Stimulated activated naive B cell treated with anti-CD40 and anti-IgM and Interleukin-4, amounts not matched to agents 10 μg/mL and 1 μg/mL and 100 μg/mL, for 72 hours (primary cell): Measurements from ENCODE around the gene TTLL13.
"Not testable (repeated sequence)": the region's sequence is repeated elsewhere in the genome, so short reads cannot be mapped to it uniquely, and the experiment has no call there.

Experiments used
- ATAC-seq, 2 donors: fragments of 150-1000 bp; cut with Tn5 transposase; replicated peaks; 2 replicates each; pipeline ENCODE4 v1.10.0; 2021; ENCODE audit warnings: moderate library complexity in 1 of 2
- DNase-seq: peaks from one replicate; pipeline ENCODE4 v3.0.0; 2021
- H3K27ac Mint-ChIP-seq: one replicate; pipeline ENCODE4 v1.8.0; 2022; ENCODE audit warnings: mild to moderate bottlenecking, mixed read lengths
- H3K27me3 Mint-ChIP-seq, 2 donors: one replicate each; pipeline ENCODE4 v1.8.0; 2022; ENCODE audit warnings: mixed read lengths in 2 of 2
- H3K36me3 Mint-ChIP-seq, 2 donors: one replicate each; pipeline ENCODE4 v1.8.0; 2022; ENCODE audit warnings: mixed read lengths in 2 of 2, mild to moderate bottlenecking in 1 of 2
- H3K4me1 Mint-ChIP-seq, 2 donors: one replicate each; pipeline ENCODE4 v1.8.0; 2022; ENCODE audit warnings: mixed read lengths in 2 of 2, mild to moderate bottlenecking in 1 of 2
- H3K4me3 Mint-ChIP-seq, 2 donors: one replicate each; pipeline ENCODE4 v1.8.0; 2022; ENCODE audit warnings: mild to moderate bottlenecking in 2 of 2, mixed read lengths in 2 of 2, moderate library complexity in 1 of 2
- H3K9me3 Mint-ChIP-seq, 2 donors: one replicate each; pipeline ENCODE4 v1.8.0; 2022; ENCODE audit warnings: mixed read lengths in 2 of 2, mild to moderate bottlenecking in 1 of 2

Gene TTLL13

DNA sequence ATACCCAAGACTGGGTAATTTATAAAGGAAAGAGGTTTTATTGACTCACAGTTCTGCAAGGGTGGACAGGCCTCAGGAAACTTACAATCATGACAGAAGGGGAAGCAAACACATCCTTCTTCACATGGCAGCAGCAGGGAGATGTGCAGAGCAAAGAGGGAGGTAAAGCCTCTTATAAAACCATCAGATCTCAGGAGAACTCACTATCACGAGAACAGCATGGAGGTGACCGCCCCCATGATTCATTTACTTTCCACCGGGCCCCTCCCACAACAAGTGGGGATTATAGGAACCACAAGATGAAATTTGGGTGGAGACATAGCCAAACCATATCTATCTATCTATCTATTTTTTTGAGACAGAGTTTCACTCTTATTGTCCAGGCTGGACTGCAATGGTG lies 10.0 kb upstream of the TTLL13 start:
- no peak overlapping the region for H3K4me3 Mint-ChIP-seq
- DNase-seq, result no peak
- H3K4me1 Mint-ChIP-seq, result peaks cover 12 to 14% of the 10 kb centered on the region in 2 donors
- no peak for ATAC-seq
- H3K9me3 Mint-ChIP-seq, result no peaks in the 10 kb centered on the region
- H3K27me3 Mint-ChIP-seq, result no peaks in the 10 kb centered on the region
- H3K36me3 Mint-ChIP-seq, result peaks cover 24 to 30% of the 10 kb centered on the region in 2 donors
- no peak overlapping the region for H3K27ac Mint-ChIP-seq

DNA sequence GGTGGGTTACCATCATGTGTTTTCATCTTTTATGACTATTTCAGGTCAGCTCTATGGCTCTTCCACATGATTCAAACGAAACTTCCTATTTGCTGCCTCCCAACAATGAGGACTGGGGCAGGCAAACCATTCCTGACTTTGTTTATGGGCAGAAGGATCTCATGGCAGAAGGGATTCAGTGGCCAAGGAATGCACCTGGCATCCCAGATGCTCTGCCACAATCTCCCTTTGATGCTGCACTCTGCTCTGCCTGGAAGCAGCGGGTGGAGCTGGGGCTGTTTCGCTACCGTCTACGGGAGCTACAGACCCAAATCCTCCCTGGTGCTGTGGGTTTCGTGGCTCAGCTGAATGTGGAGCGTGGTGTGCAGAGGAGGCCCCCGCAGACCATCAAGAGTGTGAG lies 8.5 kb upstream of the TTLL13 start:
- no peak overlapping the region for H3K4me3 Mint-ChIP-seq
- H3K9me3 Mint-ChIP-seq, result no peaks in the 10 kb centered on the region
- DNase-seq (no peak), ATAC-seq (no peak)
- H3K36me3 Mint-ChIP-seq, result peaks cover 24 to 28% of the 10 kb centered on the region in 2 donors
- no peaks in the 10 kb centered on the region for H3K27me3 Mint-ChIP-seq
- peak overlapping the region; percentile 51 for H3K27ac Mint-ChIP-seq
- peaks cover 5 to 6% of the 10 kb centered on the region in 2 donors for H3K4me1 Mint-ChIP-seq

DNA sequence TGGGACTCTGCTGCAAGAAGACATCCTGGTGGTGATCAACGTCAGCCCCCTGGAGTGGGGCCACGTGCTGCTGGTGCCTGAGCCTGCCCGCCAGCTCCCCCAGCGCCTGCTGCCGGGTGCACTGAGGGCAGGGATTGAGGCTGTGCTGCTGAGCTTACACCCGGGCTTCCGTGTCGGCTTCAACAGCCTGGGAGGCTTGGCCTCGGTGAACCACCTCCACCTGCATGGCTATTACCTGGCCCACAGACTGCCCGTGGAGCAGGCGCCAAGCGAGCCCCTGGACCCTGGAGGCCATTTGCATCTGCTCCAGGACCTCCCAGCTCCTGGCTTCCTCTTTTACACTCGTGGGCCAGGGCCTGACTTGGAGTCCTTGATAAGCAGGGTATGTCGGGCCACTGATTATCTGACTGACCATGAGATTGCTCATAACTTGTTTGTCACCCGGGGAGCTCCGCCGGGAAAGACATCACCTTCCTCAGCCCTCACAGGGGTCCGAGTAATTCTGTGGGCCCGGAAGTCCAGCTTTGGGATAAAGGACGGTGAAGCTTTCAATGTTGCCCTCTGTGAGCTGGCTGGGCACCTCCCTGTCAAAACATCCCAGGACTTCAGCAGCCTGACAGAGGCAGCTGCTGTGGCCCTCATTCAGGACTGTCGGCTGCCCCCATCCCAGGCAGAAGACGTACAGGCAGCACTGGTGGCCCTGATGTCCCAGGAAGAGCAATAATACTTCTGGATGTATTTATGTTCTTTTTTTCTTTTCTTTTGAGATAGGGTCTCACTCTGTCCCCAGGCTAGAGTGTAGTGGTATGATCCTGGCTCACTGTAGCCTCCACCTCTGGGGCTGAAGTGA lies 7.8 kb upstream of the TTLL13 start:
- ATAC-seq, result no peak
- H3K9me3 Mint-ChIP-seq, result no peaks in the 10 kb centered on the region
- peaks cover 5 to 6% of the 10 kb centered on the region in 2 donors for H3K4me1 Mint-ChIP-seq
- no peak overlapping the region for H3K4me3 Mint-ChIP-seq
- peaks cover 24% of the 10 kb centered on the region in 2 donors for H3K36me3 Mint-ChIP-seq
- H3K27ac Mint-ChIP-seq, result peak overlapping the region; percentile 51
- DNase-seq, result no peak
- H3K27me3 Mint-ChIP-seq, result no peaks in the 10 kb centered on the region

DNA sequence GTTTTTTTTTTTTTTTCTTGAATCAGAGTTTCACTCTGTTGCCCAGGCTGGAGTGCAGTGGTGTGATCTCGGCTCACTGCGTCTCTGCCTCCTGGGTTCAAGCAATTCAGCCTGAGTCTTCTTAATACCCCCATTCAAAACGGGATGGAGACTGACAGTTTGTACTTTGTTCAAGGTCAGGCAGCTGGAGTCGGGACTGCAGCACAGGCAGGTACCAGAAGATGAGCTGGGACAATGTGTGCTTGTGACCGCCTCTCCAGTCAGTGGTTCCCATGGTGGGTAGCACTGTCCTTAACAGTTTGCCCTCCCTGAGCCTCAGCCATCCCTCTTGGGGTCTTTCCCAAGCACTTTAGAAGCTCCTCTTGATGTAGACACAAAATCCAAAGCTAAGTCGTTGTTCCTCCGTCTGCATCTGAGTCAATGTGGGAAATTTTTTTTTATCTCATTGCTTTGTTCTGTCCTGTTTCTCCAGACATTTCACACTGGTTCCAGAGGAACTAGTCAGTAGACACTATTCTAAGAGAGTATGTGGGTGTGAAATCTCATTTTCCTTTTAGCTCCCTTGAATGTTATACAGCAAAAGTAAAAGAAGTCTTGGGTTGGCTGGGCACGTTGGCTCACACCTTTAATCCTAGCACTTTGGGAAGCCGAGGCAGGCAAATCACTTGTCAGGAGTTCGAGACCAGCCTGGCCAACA lies 5.3 kb upstream of the TTLL13 start:
- peaks cover 13 to 15% of the 10 kb centered on the region in 2 donors for H3K36me3 Mint-ChIP-seq
- H3K27ac Mint-ChIP-seq, result no peak overlapping the region
- no peak overlapping the region for H3K4me3 Mint-ChIP-seq
- DNase-seq, result no peak
- peaks cover 5 to 7% of the 10 kb centered on the region in 2 donors for H3K4me1 Mint-ChIP-seq
- ATAC-seq, result no peak
- no peaks in the 10 kb centered on the region for H3K9me3 Mint-ChIP-seq
- H3K27me3 Mint-ChIP-seq, result no peaks in the 10 kb centered on the region

DNA sequence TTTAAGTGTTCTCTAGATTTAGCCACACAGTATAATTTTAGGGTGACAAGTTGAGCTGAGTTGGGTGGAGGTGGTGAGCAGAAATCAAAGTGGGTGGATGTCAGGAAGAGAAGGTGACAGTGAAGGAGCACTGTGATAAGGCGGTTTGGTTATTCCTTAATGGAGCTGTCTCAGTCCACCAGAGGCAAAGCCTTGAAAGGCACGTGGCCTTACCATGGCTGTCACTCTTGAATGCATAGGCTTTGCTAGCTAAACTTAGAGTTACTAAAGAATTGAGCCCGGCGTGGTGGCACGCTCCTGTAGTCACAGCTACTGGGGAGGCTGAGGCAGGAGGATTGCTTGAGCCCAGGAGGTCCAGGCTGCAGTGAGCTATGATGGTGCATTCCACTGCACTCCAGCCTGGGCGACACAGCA lies 560 bp upstream of the TTLL13 start:
- H3K9me3 Mint-ChIP-seq, result no peaks in the 10 kb centered on the region
- H3K27ac Mint-ChIP-seq, result peak overlapping the region; percentile 33
- H3K27me3 Mint-ChIP-seq, result no peaks in the 10 kb centered on the region
- DNase-seq (no peak), ATAC-seq (peak in 1 of 2 donors; percentile 24)
- peak overlapping the region; percentile 83 to 85 for H3K4me3 Mint-ChIP-seq
- H3K4me1 Mint-ChIP-seq, result peaks cover 5 to 20% of the 10 kb centered on the region in 2 donors
- H3K36me3 Mint-ChIP-seq, result peaks cover 0 to 3% of the 10 kb centered on the region in 2 donors

DNA sequence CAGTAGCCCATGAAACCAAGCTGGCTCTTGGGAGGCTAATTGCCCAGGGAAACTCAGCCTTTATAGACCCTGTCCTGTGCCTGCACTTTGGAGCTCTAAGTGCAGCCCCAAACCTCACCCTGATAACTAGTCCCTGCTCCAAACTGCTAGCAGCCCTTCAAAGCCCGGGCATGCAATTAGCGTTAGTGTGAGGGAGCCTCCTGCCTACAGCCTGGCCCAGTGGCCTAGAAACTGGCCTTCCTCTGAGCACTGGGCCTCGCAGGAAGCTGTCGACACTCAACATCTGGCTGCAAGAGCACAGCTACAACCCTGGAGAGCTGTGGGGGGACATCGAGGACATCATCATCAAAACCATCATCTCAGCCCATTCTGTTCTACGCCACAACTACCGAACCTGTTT lies 8.4 kb downstream of the TTLL13 start:
- ATAC-seq (no peak), DNase-seq (no peak)
- H3K27me3 Mint-ChIP-seq, result no peaks in the 10 kb centered on the region
- no peak overlapping the region for H3K4me3 Mint-ChIP-seq
- no peaks in the 10 kb centered on the region for H3K4me1 Mint-ChIP-seq
- no peaks in the 10 kb centered on the region for H3K9me3 Mint-ChIP-seq
- peaks cover 1 to 11% of the 10 kb centered on the region in 2 donors for H3K36me3 Mint-ChIP-seq
- H3K27ac Mint-ChIP-seq, result no peak overlapping the region

DNA sequence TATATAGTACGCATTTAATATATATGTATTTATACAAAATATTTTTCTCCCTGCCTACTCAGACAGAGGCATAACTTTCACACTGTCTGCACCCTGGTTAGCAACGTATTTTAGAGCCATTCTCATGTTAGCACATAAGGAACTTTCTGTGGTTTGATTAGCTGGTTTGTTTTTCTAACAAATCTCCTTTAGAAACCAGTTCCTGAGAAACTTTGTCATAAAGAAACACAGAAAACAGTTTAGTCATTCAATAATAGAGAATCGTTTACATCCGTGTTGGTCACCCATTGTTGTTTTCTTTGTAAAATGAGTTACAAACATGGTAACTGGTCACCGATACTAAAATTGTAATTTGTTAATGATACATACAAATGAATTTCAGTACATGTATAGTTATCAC lies 10.2 kb downstream of the TTLL13 start:
- Mint-ChIP-seq H3K27ac (no peak overlapping the region), H3K4me1 (peaks cover 8 to 10% of the 10 kb centered on the region in 2 donors), H3K27me3 (no peaks in the 10 kb centered on the region), H3K36me3 (peaks cover 1 to 12% of the 10 kb centered on the region in 2 donors), H3K4me3 (no peak overlapping the region), H3K9me3 (no peaks in the 10 kb centered on the region)
- DNase-seq (no peak), ATAC-seq (no peak)

DNA sequence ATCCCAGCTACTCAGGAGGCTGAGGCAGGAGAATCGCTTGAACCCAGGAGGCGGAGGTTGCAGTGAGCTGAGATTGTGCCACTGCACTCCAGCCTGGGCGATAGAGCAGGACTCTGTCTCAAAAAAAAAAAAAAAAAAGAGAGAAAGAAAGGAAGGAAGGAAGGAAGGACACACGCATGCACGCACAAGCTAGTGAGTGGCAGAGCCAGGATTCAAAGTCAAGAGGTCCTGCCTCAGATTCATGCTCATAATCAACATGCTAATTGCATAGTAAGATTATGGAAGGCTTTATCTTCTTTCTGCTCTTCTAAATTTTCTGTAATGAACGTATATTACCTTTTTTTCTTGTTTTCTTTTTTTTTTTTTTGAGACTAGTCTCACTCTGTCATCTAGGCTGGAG lies 11.4 kb downstream of the TTLL13 start:
- H3K4me1 Mint-ChIP-seq, result peaks cover 8 to 17% of the 10 kb centered on the region in 2 donors
- DNase-seq, H3K36me3 Mint-ChIP-seq, H3K27me3 Mint-ChIP-seq, ATAC-seq, H3K9me3 Mint-ChIP-seq, H3K4me3 Mint-ChIP-seq, H3K27ac Mint-ChIP-seq: not testable (repeated sequence)

DNA sequence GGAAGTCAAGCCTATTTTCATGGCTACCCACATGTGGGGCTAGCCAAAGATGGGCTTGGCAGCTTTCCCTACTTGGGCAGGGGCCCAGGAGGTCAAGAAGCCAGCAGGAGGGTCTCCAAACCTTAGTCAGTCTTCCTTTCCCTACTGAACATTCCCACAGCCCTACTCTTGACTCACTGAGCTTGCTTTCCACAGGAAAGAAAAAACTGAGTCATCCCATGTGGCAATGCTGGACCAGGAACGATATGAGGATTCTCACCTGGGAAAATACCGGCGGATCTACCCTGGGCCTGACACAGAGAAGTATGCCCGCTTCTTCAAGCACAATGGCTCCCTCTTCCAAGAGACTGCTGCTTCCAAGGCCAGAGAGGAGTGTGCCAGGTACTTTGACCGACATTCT lies 12.5 kb downstream of the TTLL13 start:
- ATAC-seq (no peak), DNase-seq (no peak)
- Mint-ChIP-seq H3K27ac (no peak overlapping the region), H3K27me3 (no peaks in the 10 kb centered on the region), H3K4me3 (no peak overlapping the region), H3K4me1 (peaks cover 8 to 18% of the 10 kb centered on the region in 2 donors), H3K9me3 (no peaks in the 10 kb centered on the region), H3K36me3 (peaks cover 3 to 12% of the 10 kb centered on the region in 2 donors)

DNA sequence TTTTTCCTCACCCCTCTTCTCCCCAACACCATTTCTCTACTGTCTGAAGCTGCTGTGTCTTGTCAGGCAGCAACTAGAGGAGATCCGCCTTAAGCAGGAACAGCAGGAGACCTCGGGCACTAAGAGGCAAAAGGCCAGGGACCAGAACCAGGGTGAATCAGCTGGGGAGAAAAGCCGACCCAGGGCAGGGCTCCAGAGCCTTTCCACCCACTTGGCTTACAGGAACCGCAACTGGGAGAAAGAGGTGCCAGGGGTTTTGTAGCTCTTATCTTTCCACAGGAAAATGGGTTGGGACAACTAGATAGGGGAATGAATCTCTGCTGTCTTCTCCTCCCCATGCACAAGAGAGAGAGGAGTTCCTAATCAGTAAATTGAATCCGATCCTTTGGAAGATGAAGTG lies 13.1 kb downstream of the TTLL13 start:
- DNase-seq (no peak), ATAC-seq (no peak)
- no peaks in the 10 kb centered on the region for H3K27me3 Mint-ChIP-seq
- no peak overlapping the region for H3K4me3 Mint-ChIP-seq
- H3K36me3 Mint-ChIP-seq, result peaks cover 3 to 16% of the 10 kb centered on the region in 2 donors
- no peak overlapping the region for H3K27ac Mint-ChIP-seq
- peaks cover 8 to 24% of the 10 kb centered on the region in 2 donors for H3K4me1 Mint-ChIP-seq
- no peaks in the 10 kb centered on the region for H3K9me3 Mint-ChIP-seq

DNA sequence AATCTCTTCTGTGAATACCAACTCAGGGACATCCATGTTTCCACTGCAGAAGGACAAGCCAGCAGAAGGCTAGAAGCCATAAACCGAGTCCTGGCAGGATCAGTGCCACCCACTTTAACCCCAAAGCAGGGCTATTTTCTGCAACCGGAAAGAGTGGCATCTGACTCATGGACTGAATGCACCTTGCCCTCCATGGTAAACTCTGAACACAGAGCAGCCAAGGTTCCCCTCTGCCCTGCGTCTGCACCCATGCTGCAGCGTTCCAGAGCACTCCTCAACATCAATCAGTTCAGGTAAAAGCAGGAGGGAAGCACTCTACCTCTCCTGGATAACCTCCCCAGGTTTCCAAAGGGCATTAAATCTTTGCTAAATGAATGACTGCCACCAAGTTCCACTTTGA lies 15.3 kb downstream of the TTLL13 start:
- Mint-ChIP-seq H3K4me1 (peaks cover 16 to 41% of the 10 kb centered on the region in 2 donors), H3K9me3 (no peaks in the 10 kb centered on the region), H3K36me3 (peaks cover 13 to 27% of the 10 kb centered on the region in 2 donors), H3K4me3 (peak overlapping the region; percentile 94 to 99), H3K27me3 (no peaks in the 10 kb centered on the region), H3K27ac (peak overlapping the region; percentile 99)
- no peak for DNase-seq
- ATAC-seq, result peak in 1 of 2 donors; percentile 14

DNA sequence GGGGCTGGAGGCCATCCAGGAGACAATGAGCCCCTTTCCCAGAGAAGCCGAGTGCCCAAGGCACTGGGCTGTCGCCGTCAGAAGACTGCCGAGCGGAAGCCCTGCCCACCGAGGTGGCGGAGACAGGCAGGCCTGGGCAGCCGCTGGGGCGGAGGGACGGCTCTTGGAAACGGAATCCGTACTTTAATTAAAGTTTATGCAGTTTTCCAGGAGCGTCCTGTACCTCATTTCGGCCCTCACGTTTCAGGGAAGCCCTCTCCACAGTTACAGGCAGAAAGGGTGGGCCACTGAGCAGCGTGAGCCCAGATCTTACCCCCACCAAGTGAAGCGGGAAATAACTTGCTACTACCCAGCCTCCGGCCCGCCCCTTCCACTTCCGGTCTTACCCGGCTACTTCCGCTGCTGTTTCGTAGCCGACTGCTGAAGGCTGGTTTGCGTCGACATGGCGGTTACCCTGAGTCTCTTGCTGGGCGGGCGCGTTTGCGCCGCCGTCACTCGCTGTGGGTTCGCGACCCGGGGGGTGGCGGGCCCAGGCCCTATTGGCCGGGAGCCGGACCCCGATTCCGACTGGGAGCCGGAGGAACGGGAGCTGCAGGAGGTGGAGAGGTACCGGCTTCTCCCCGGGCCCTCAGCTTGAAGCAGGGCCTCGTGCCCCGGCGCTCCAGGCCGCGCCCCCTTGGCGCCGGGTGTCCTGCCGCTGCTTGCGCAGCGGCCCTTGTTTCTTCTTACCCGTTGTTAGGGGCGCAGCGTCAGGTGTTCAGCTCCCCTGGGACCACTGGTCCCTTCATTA lies 16.1 kb downstream of the TTLL13 start, which contains the start of gene NGRN:
NGRN (plus strand) TSS at position 402 of the 790 bp plus-strand sequence; CDS start at position 443, 41 bp downstream.
- Mint-ChIP-seq H3K4me1 (peaks cover 22 to 49% of the 10 kb centered on the region in 2 donors), H3K27me3 (no peaks in the 10 kb centered on the region), H3K27ac (peak within 1 kb of the TSS; percentile 99)

DNA sequence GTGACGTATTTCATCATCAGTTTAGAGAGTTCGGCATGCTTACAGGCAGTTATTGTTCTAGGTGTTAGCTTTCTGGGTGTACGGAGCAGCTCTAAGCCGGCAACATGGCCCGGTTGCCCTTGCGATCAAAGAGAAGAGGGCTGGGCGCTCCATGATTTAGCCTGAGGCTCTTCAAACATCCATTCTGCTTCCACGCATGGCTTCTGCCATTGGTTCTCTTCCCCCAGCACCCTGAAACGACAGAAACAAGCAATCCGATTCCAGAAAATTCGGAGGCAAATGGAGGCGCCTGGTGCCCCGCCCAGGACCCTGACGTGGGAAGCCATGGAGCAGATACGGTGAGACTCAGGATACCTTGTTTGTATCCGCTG lies 16.7 kb downstream of the TTLL13 start:
- no peaks in the 10 kb centered on the region for H3K27me3 Mint-ChIP-seq
- DNase-seq, result no peak

More for the DNA sequence above, 16.1 kb downstream of the TTLL13 start, which contains the start of gene NGRN:
- peak; percentile 94 to 96 for ATAC-seq
- DNase-seq, result peak; percentile 89
- Mint-ChIP-seq H3K4me3 (peak within 1 kb of the TSS; percentile 94 to 99), H3K9me3 (no peaks in the 10 kb centered on the region), H3K36me3 (peaks cover 20 to 35% of the 10 kb centered on the region in 2 donors)

DNA sequence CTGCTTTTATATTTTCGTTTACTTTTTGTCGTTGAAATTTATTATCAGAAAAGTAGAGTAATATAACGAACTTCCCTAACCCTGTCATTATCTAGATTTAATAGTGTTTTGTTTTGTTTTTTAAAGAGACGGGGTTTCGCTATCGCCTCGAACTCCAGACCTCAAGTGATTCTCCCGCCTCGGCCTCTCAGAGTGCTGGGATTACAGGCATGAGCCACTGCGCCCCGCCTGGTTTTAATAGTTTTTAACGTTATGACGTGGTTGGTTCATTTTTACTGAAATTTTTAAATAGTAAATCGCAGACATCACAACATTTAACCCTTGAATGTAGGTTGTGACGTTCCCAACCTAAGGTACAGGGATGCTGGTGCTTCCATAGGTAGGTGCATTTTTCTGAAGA lies 17.1 kb downstream of the TTLL13 start:
- H3K27ac Mint-ChIP-seq, result peak overlapping the region; percentile 99
- H3K4me1 Mint-ChIP-seq, result peaks cover 26 to 55% of the 10 kb centered on the region in 2 donors
- no peak for DNase-seq
- peaks cover 29 to 43% of the 10 kb centered on the region in 2 donors for H3K36me3 Mint-ChIP-seq
- peak overlapping the region; percentile 94 to 99 for H3K4me3 Mint-ChIP-seq
- ATAC-seq, result no peak
- no peaks in the 10 kb centered on the region for H3K27me3 Mint-ChIP-seq
- no peaks in the 10 kb centered on the region for H3K9me3 Mint-ChIP-seq

More for the DNA sequence above, 16.7 kb downstream of the TTLL13 start:
- Mint-ChIP-seq H3K4me3 (peak overlapping the region; percentile 94 to 99), H3K9me3 (no peaks in the 10 kb centered on the region), H3K27ac (peak overlapping the region; percentile 99), H3K4me1 (peaks cover 23 to 51% of the 10 kb centered on the region in 2 donors), H3K36me3 (peaks cover 25 to 41% of the 10 kb centered on the region in 2 donors)
- ATAC-seq, result peak; percentile 20 to 27
